Transverse colon (tissue), 4 donors: ENCODE results near the gene SPATA45. TPM values are rescaled to one million over a fixed set of nuclear protein-coding genes. Genes with fewer than 3 reads are reported as not detected.

Experiments
- DNase-seq: peaks from one replicate; pipeline ENCODE4 v3.0.0-alpha.2; 2019
- H3K27ac ChIP-seq, 4 donors: fragments of 200-600 bp; sonication (generic); 2 replicates each; pipeline ENCODE4 v1.5.1; 2016 to 2018; ENCODE audit warnings: inconsistent platforms in 4 of 4
- H3K27me3 ChIP-seq: fragments of 200-600 bp; sonication (generic); 2 replicates; pipeline ENCODE4 v1.5.1; 2017; ENCODE audit warnings: inconsistent platforms
- H3K36me3 ChIP-seq, 4 donors: fragments of 200-600 bp; sonication (generic); 2 replicates each; pipeline ENCODE4 v1.5.1; 2017 to 2019; ENCODE audit warnings: inconsistent platforms in 4 of 4
- H3K4me1 ChIP-seq, 4 donors: fragments of 200-600 bp; sonication (generic); 2 replicates each; pipeline ENCODE4 v1.5.1; 2017 to 2020; ENCODE audit warnings: inconsistent platforms in 4 of 4
- H3K4me3 ChIP-seq, 4 donors: fragments of 200-600 bp; sonication (generic); 1 replicate in 1 of 4; 2 replicates in 3 of 4; pipeline versions ENCODE4 v1.5.1 to v1.6.1; 2017 to 2019; ENCODE audit warnings: inconsistent platforms in 4 of 4
- H3K9me3 ChIP-seq, 2 donors: fragments of 200-600 bp; sonication (generic); 2 replicates each; pipeline ENCODE4 v1.5.1; 2017 to 2019; ENCODE audit warnings: inconsistent platforms in 2 of 2
- EP300 ChIP-seq: sonication (generic); formaldehyde crosslinking; IDR thresholded peaks from one replicate; pipeline ENCODE4 v1.6.1; 2017; ENCODE audit warnings: antibody characterized with exemption, low read depth
- POLR2A ChIP-seq: fragments of 450-650 bp; IDR thresholded peaks from one replicate; pipeline ENCODE4 v1.6.1; 2016; ENCODE audit warnings: antibody characterized with exemption, mild to moderate bottlenecking, moderate library complexity
- POLR2AphosphoS5 ChIP-seq, 3 donors: sonication (generic); formaldehyde crosslinking; IDR thresholded peaks; one replicate each; pipeline ENCODE4 v1.6.1; 2016; ENCODE audit warnings: antibody characterized with exemption in 3 of 3
- WGBS, 2 donors: methylation state at CpG; one replicate each; pipeline ENCODE4 v1.1.5; 2018; ENCODE audit warnings: low coverage in 1 of 2; 5-methylcytosine and 5-hydroxymethylcytosine counted together
- in situ Hi-C, 4 donors: fragments of 200-750 bp; cut with MboI; loops; one replicate each; pipeline versions ENCODE4 v1.15.0 to v1.15.1; 2017; ENCODE audit warnings: low sequenced_read_pairs in 3 of 4, low pct_ligation_motif_present in 1 of 4, low pct_unique_long_range_greater_than_20kb in 1 of 4
- intact Hi-C: fragments of 100-400 bp; cut with DNase I; formaldehyde crosslinking; loops from one replicate; pipeline ENCODE4 v1.15.1; 2023; ENCODE audit warnings: low total_unique reads
- total RNA-seq, 4 donors: library from RNA; depleted of rRNA; stranded (reverse); fragments of >200 nt; gene quantifications; one replicate each; pipeline ENCODE4 v1.1.0, GENCODE V29; 2016
- TF ChIP-seq, protein P1 (sequence below), 5 experiments: fragments of 200-600 bp in 3 of 5; fragments of 450-650 bp in 2 of 5; sonication (generic) in 3 of 5; IDR thresholded peaks; 1 replicate in 2 of 5; 2 replicates in 3 of 5; pipeline ENCODE4 v1.5.1; 2016 to 2017; ENCODE audit warnings: antibody characterized with exemption in 5 of 5, inconsistent platforms in 3 of 5, mild to moderate bottlenecking in 2 of 5, moderate library complexity in 1 of 5

Gene SPATA45
- total RNA-seq, 4 donors from 2014 or later: not detected

DNA sequence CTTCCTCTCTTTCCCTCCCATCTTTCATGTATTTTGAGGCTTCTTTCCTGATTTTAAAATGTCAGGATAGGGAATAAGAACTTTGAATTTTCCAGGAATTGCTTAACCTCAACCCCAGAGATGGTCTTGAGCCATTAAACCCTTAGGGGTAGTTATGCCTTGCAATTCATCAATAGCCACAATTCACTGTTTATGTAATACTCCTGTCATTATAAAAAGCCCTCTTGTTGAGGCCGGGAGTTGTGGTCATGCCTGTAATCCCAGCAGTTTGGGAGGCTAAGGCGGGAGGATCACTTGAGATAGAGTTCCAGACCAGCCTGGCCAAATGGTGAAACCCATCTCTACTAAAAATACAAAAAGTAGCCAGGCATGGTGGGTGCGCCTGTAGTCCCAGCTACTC is 24.5 kb downstream of the SPATA45 start:
- no peak overlapping the region for H3K27ac ChIP-seq
- H3K27me3 ChIP-seq: no peaks in the 10 kb centered on the region
- H3K36me3 ChIP-seq: no peaks in the 10 kb centered on the region
- no peak for DNase-seq
- WGBS, 2 donors: 89 to 100% methylated on average over 3 of the region's 3 CpGs
- in situ Hi-C loops: loop anchor here in 3 of 4 donors (25.0 kb wide), 1 partner anchor 164 kb away; no protein-coding TSS in a partner anchor
- no peak for TF ChIP-seq POLR2A
- TF ChIP-seq EP300: no peak
- TF ChIP-seq, protein P1, sequence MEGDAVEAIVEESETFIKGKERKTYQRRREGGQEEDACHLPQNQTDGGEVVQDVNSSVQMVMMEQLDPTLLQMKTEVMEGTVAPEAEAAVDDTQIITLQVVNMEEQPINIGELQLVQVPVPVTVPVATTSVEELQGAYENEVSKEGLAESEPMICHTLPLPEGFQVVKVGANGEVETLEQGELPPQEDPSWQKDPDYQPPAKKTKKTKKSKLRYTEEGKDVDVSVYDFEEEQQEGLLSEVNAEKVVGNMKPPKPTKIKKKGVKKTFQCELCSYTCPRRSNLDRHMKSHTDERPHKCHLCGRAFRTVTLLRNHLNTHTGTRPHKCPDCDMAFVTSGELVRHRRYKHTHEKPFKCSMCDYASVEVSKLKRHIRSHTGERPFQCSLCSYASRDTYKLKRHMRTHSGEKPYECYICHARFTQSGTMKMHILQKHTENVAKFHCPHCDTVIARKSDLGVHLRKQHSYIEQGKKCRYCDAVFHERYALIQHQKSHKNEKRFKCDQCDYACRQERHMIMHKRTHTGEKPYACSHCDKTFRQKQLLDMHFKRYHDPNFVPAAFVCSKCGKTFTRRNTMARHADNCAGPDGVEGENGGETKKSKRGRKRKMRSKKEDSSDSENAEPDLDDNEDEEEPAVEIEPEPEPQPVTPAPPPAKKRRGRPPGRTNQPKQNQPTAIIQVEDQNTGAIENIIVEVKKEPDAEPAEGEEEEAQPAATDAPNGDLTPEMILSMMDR (IDR thresholded peaks at IDR 0.05): no peak
- no peak for TF ChIP-seq POLR2AphosphoS5 (IDR thresholded peaks at IDR 0.05)
- peaks cover 12 to 15% of the 10 kb centered on the region in 2 donors for H3K9me3 ChIP-seq
- H3K4me1 ChIP-seq: peaks cover 0 to 6% (median 3%) of the 10 kb centered on the region in 4 donors
- intact Hi-C loops: no loop called here
- H3K4me3 ChIP-seq: no peak overlapping the region

DNA sequence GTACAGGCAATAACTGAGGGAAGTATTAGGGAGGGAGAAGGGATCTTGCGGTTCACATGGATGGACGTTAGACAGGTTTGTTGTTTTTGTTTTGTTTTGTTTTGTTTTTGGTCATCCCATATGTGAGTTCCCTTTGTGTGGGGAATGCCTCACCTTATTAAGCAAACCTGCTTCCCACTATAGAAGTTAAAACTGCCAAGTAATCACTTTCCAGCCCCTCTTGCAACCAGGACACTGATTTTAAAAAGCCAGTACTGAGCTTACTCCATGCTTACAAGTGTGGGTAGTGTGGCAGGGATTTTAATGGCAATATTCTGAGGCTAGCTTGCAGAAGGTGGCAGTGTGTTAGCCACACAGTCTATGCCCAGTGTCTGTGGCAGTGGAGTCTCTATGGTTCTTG is 26.5 kb downstream of the SPATA45 start:
- H3K36me3 ChIP-seq: no peaks in the 10 kb centered on the region
- peaks cover 11 to 12% of the 10 kb centered on the region in 2 donors for H3K9me3 ChIP-seq
- intact Hi-C loops (no loop called here), in situ Hi-C loops (loop anchor here in 3 of 4 donors (25.0 kb wide), 1 partner anchor 166 kb away; no protein-coding TSS in a partner anchor)
- no peaks in the 10 kb centered on the region for H3K27me3 ChIP-seq
- H3K4me1 ChIP-seq: peaks cover 0 to 11% (median 7%) of the 10 kb centered on the region in 4 donors
- no peak overlapping the region for H3K4me3 ChIP-seq
- 67 to 87% methylated on average over 2 of the region's 2 CpGs for WGBS, 2 donors
- no peak for DNase-seq
- no peak for TF ChIP-seq POLR2A
- TF ChIP-seq, protein P1 (IDR thresholded peaks at IDR 0.05): no peak
- TF ChIP-seq POLR2AphosphoS5 (IDR thresholded peaks at IDR 0.05): no peak
- TF ChIP-seq EP300: no peak
- H3K27ac ChIP-seq: no peak overlapping the region

DNA sequence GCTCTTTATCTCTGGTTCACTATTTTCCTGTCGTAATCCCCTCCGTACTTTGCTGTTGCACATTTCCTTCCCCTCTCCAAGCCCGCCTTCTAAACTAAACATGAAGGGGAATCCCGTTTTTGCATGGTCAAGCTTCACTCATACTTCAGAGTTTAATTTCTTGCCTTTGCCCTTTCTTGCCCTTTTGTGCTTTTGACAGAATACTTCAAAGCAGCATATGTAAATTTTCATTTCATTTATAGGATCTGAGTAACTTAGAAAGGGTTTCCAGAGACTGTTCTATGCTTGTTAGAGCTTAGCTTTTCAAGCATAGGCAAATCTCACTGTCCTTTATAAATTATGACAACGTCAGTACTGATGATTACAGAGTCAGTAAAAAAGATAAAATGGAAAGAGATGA is 27.7 kb downstream of the SPATA45 start:
- WGBS, 2 donors: 34 to 57% methylated on average over 5 of the region's 5 CpGs
- TF ChIP-seq EP300 (no peak), POLR2A (no peak), POLR2AphosphoS5 (IDR thresholded peaks at IDR 0.05) (no peak)
- TF ChIP-seq, protein P1 (IDR thresholded peaks at IDR 0.05): no peak
- Histone ChIP-seq H3K4me3 (no peak overlapping the region), H3K4me1 (peaks cover 0 to 11% (median 7%) of the 10 kb centered on the region in 4 donors), H3K36me3 (no peaks in the 10 kb centered on the region), H3K27ac (no peak overlapping the region), H3K9me3 (no peaks in the 10 kb centered on the region), H3K27me3 (no peaks in the 10 kb centered on the region)
- DNase-seq: no peak
- in situ Hi-C loops (loop anchor here (10.0 to 25.0 kb wide), 2 partner anchors 168 to 175 kb away; no protein-coding TSS in a partner anchor), intact Hi-C loops (loop anchor here (10.0 kb wide), 1 partner anchor 175 kb away; no protein-coding TSS in a partner anchor)

DNA sequence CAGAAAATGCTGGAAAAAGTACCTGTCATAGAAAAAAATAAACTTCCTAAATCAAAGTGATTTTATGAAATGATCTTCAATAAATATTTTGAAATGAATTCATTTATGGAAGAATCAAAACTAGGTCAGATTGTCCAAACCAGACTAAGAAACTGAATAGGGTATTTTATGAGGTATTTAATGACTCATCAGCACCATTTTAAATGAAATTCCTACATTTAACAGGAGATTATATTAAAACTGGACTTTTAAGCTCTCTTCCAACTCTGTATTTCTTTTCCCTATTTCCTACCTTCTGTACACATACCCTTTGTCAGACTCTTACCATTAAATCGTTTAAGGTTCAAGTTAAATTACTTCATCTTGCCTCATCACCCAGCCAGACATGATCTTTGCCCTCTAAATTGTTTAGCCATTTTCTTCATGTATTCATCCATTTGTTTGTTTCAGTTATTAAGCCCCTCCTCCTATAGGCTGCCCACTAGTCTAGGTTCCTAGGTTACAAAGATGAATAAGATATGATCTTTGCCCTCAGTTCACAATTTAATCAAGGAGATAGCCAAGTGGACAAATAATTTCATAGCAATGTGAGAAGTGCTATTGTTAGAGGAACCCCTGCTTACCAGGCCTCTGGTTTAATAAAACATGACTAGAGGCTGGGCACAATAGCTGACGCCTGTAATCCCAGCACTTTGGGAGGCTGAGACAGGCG is 30.7 kb downstream of the SPATA45 start:
- TF ChIP-seq, protein P1 (IDR thresholded peaks at IDR 0.05): no peak
- TF ChIP-seq POLR2A (no peak), POLR2AphosphoS5 (IDR thresholded peaks at IDR 0.05) (no peak), EP300 (no peak)
- Histone ChIP-seq H3K9me3 (no peaks in the 10 kb centered on the region), H3K27me3 (no peaks in the 10 kb centered on the region), H3K4me3 (no peak overlapping the region), H3K27ac (no peak overlapping the region), H3K36me3 (no peaks in the 10 kb centered on the region), H3K4me1 (peaks cover 0 to 11% (median 7%) of the 10 kb centered on the region in 4 donors)
- intact Hi-C loops (loop anchor here (10.0 kb wide), 1 partner anchor 178 kb away; no protein-coding TSS in a partner anchor), in situ Hi-C loops (loop anchor here (10.0 to 25.0 kb wide), 2 partner anchors 171 to 178 kb away; no protein-coding TSS in a partner anchor)
- no peak for DNase-seq
- WGBS, 2 donors: 81 to 82% methylated on average over 2 to 3 of the region's 3 CpGs
